ENCODE results near the gene LSM4. TPM values are rescaled to one million over a fixed set of nuclear protein-coding genes. Genes with fewer than 3 reads are reported as not detected.

The LSM4 gene
- total RNA-seq, 6 donors from 2014 or later = 39.8 to 147 (median 107) TPM

- WGBS, 2 donors = 36 to 47% methylated on average over 15 to 20 of the region's 21 CpGs
- H3K36me3 ChIP-seq = no peaks in the 10 kb centered on the region
- TF ChIP-seq EP300 (IDR thresholded peaks at IDR 0.05) (no peak), CTCF (IDR thresholded peaks at IDR 0.05) (no peak), POLR2AphosphoS5 (IDR thresholded peaks at IDR 0.05) (no peak), POLR2A (IDR thresholded peaks at IDR 0.05) (no peak)
- no peak for ATAC-seq (ENCODE audit: low FRiP score in 2 of 2)
- no peaks in the 10 kb centered on the region for H3K9me3 ChIP-seq
- H3K4me3 ChIP-seq = peak overlapping the region; percentile 7 to 67 (median 58)
- H3K27me3 ChIP-seq = no peaks in the 10 kb centered on the region
- H3K4me1 ChIP-seq = peaks cover 21 to 38% (median 35%) of the 10 kb centered on the region in 4 donors
- DNase-seq = peak in 1 of 2 donors; percentile 90
- peak overlapping the region; percentile 97 to 100 (median 98) for H3K27ac ChIP-seq
Measured at GRCh38 chr19:18291019-18291524, 31.8 kb downstream of the LSM4 start.

- peak overlapping the region; percentile 97 to 100 (median 98) for H3K27ac ChIP-seq
- H3K27me3 ChIP-seq = no peaks in the 10 kb centered on the region
- no peaks in the 10 kb centered on the region for H3K36me3 ChIP-seq
- WGBS, 2 donors = 37 to 58% methylated on average over 13 to 14 of the region's 14 CpGs
- ATAC-seq (ENCODE audit: low FRiP score in 2 of 2) (no peak), DNase-seq (peak in 1 of 2 donors; percentile 46)
- TF ChIP-seq CTCF (IDR thresholded peaks at IDR 0.05) (no peak), POLR2A (IDR thresholded peaks at IDR 0.05) (no peak), EP300 (IDR thresholded peaks at IDR 0.05) (no peak), POLR2AphosphoS5 (IDR thresholded peaks at IDR 0.05) (no peak)
- peaks cover 21 to 38% (median 35%) of the 10 kb centered on the region in 4 donors for H3K4me1 ChIP-seq
- no peak overlapping the region for H3K4me3 ChIP-seq
- H3K9me3 ChIP-seq = no peaks in the 10 kb centered on the region
Measured at GRCh38 chr19:18290302-18291018, 32.4 kb downstream of the LSM4 start.

GRCh38 chr19:18289471-18290301, 33.2 kb downstream of the LSM4 start:
- no peak for ATAC-seq (ENCODE audit: low FRiP score in 2 of 2)
- peaks cover 21 to 38% (median 35%) of the 10 kb centered on the region in 4 donors for H3K4me1 ChIP-seq
- no peak overlapping the region for H3K4me3 ChIP-seq
- no peaks in the 10 kb centered on the region for H3K36me3 ChIP-seq
- H3K27me3 ChIP-seq = no peaks in the 10 kb centered on the region
- no peak for DNase-seq
- no peaks in the 10 kb centered on the region for H3K9me3 ChIP-seq
- H3K27ac ChIP-seq = peak overlapping the region; percentile 35 to 99 (median 69)
- WGBS, 2 donors = 61 to 65% methylated on average over 12 of the region's 12 CpGs
- TF ChIP-seq POLR2AphosphoS5 (IDR thresholded peaks at IDR 0.05) (no peak), CTCF (IDR thresholded peaks at IDR 0.05) (no peak), EP300 (IDR thresholded peaks at IDR 0.05) (no peak), POLR2A (IDR thresholded peaks at IDR 0.05) (no peak)

GRCh38 chr19:18287836-18288772, 34.8 kb downstream of the LSM4 start:
- TF ChIP-seq CTCF (IDR thresholded peaks at IDR 0.05) = no peak
- TF ChIP-seq POLR2A (IDR thresholded peaks at IDR 0.05) = no peak
- TF ChIP-seq POLR2AphosphoS5 (IDR thresholded peaks at IDR 0.05) = no peak
- TF ChIP-seq EP300 (IDR thresholded peaks at IDR 0.05) = no peak
- Histone ChIP-seq H3K4me3 (no peak overlapping the region), H3K9me3 (no peaks in the 10 kb centered on the region), H3K36me3 (no peaks in the 10 kb centered on the region), H3K4me1 (peaks cover 19 to 33% (median 31%) of the 10 kb centered on the region in 4 donors), H3K27ac (peak overlapping the region; percentile 5 to 71 (median 58)), H3K27me3 (no peaks in the 10 kb centered on the region)
- ATAC-seq (ENCODE audit: low FRiP score in 2 of 2) (no peak), DNase-seq (no peak)
- WGBS, 2 donors = 49 to 67% methylated on average over 24 to 26 of the region's 26 CpGs
